OCI-LY7 (cell line): ENCODE data around the gene TMEM184A. TPM values are rescaled to one million over a fixed set of nuclear protein-coding genes. Genes with fewer than 3 reads are reported as not detected.

ENCODE experiments used
- BruUV-seq: library from RNA; stranded (reverse); fragments of 400-500 nt; replicated peaks from 2 replicates; lab custom pipeline; 2021; lab: Mats Ljungman, UMichigan
- CTCF ChIA-PET: fragments of 300-600 bp; sonication (Branson Sonifier 250); formaldehyde crosslinking; loops from one replicate; lab custom pipeline; 2022; ENCODE audit warnings: antibody characterized with exemption; ENCODE audit not compliant: unreplicated experiment; lab: Charles Lee
- POLR2A ChIA-PET: fragments of 300-600 bp; sonication (Branson Sonifier 250); formaldehyde crosslinking; loops from one replicate; lab custom pipeline; 2022; ENCODE audit warnings: antibody characterized with exemption; lab: Charles Lee
- DNase-seq: peaks from one replicate; pipeline ENCODE4 v3.0.0-alpha.2; 2015; ENCODE audit warnings: low spot score
- H2AFZ ChIP-seq: fragments of 200-600 bp; sonication (generic), shearing (Covaris generic); 2 replicates; pipeline ENCODE4 v1.6.1; 2014; ENCODE audit warnings: mild to moderate bottlenecking, antibody characterized with exemption, low read length, moderate library complexity
- H3K27ac ChIP-seq: fragments of 200-600 bp; sonication (generic); 2 replicates; pipeline ENCODE4 v1.5.1; 2014; ENCODE audit warnings: mixed run types, low read depth, mild to moderate bottlenecking, moderate library complexity, low read length, inconsistent platforms; ENCODE audit not compliant: poor library complexity, severe bottlenecking
- H3K36me3 ChIP-seq: fragments of 200-600 bp; sonication (generic); 2 replicates; pipeline ENCODE4 v1.6.1; 2014; ENCODE audit warnings: mild to moderate bottlenecking, antibody characterized with exemption, low read length, moderate library complexity, mixed read lengths; ENCODE audit not compliant: insufficient read depth
- H3K4me1 ChIP-seq: fragments of 200-600 bp; sonication (generic); 2 replicates; pipeline ENCODE4 v1.5.1; 2014; ENCODE audit warnings: mild to moderate bottlenecking, low read length; ENCODE audit not compliant: insufficient read depth, poor library complexity, severe bottlenecking
- H3K4me2 ChIP-seq: fragments of 200-600 bp; sonication (generic); 2 replicates; pipeline ENCODE4 v1.6.1; 2014; ENCODE audit warnings: mild to moderate bottlenecking, low read length
- H3K4me3 ChIP-seq: fragments of 200-600 bp; sonication (generic); 2 replicates; pipeline ENCODE4 v1.5.1; 2014; ENCODE audit warnings: mild to moderate bottlenecking, low read depth, low read length; ENCODE audit not compliant: poor library complexity, severe bottlenecking
- H3K79me2 ChIP-seq: fragments of 200-600 bp; sonication (generic); 2 replicates; pipeline ENCODE4 v1.6.1; 2016; ENCODE audit warnings: low read depth, mild to moderate bottlenecking, low read length, moderate library complexity, mixed read lengths; ENCODE audit not compliant: insufficient read depth
- H3K9me2 ChIP-seq: fragments of 200-600 bp; sonication (generic); 2 replicates; pipeline ENCODE4 v1.6.1; 2016; ENCODE audit warnings: mild to moderate bottlenecking, low read length, mixed read lengths; ENCODE audit not compliant: insufficient read depth
- H3K9me3 ChIP-seq: fragments of 200-600 bp; sonication (generic); 2 replicates; pipeline ENCODE4 v1.6.1; 2014; ENCODE audit warnings: mild to moderate bottlenecking, mixed run types, low read length, mixed read lengths
- H4K20me1 ChIP-seq: fragments of 200-600 bp; sonication (generic); 2 replicates; pipeline ENCODE4 v1.6.1; 2014; ENCODE audit warnings: mild to moderate bottlenecking, antibody characterized with exemption, low read length, moderate library complexity, mixed read lengths; ENCODE audit not compliant: insufficient read depth
- CTCF ChIP-seq: fragments of 200-600 bp; sonication (generic); conservative IDR thresholded peaks from 2 replicates; pipeline ENCODE4 v1.5.1; 2014; ENCODE audit warnings: mild to moderate bottlenecking, antibody characterized with exemption, low read length, moderate library complexity, mixed read lengths
- EZH2phosphoT487 ChIP-seq: fragments of 200-600 bp; sonication (generic); IDR thresholded peaks from 2 replicates; pipeline ENCODE4 v1.6.1; 2018; ENCODE audit warnings: low read depth, borderline replicate concordance, mild to moderate bottlenecking, mixed run types, antibody characterized with exemption, low read length, moderate library complexity, mixed read lengths
- intact Hi-C: fragments of 100-400 bp; cut with micrococcal nuclease; formaldehyde crosslinking; loops from one replicate; pipeline ENCODE4 v1.10.0; 2022; ENCODE audit not compliant: unreplicated experiment
- total RNA-seq, 2 experiments: library from RNA; depleted of rRNA in 1 of 2; stranded (reverse); fragments of >200 nt in 1 of 2; shearing (Covaris generic) in 1 of 2; gene quantifications; 2 replicates each; pipeline ENCODE4 v1.2.3, GENCODE V29; 2014 to 2022

TMEM184A gene
- total RNA-seq, 2 experiments from 2014 or later: 0.19 TPM; not detected in 1

GRCh38 chr7:1569440-1569832 is 13.4 kb upstream of the TMEM184A start:
- ChIA-PET POLR2A (interaction anchor here (0.6 to 0.7 kb wide), 2 partner anchors 235 to 245 kb away, joined by 3 to 4 read pairs; no protein-coding TSS in a partner anchor), CTCF (no interaction called here)
- peak overlapping the region; percentile 72 for H3K27ac ChIP-seq
- peak overlapping the region; percentile 94 for H3K4me2 ChIP-seq
- TSS peak; percentile 92 for BruUV-seq
- H4K20me1 ChIP-seq: no peaks in the 10 kb centered on the region
- DNase-seq: no peak
- no peaks in the 10 kb centered on the region for H3K9me3 ChIP-seq
- H3K4me3 ChIP-seq: peak overlapping the region; percentile 80
- intact Hi-C loops: no loop called here
- H3K36me3 ChIP-seq: peaks cover 32% of the 10 kb centered on the region
- peak; percentile 19; the same call in 1 of the 2 replicates for TF ChIP-seq CTCF
- TF ChIP-seq EZH2phosphoT487: no peak
- peak overlapping the region; percentile 52; the same call in 1 of the 2 replicates for H2AFZ ChIP-seq
- H3K79me2 ChIP-seq: peaks cover 17% of the 10 kb centered on the region; the same call in 1 of the 2 replicates
- peaks cover 27% of the 10 kb centered on the region for H3K4me1 ChIP-seq
- no peaks in the 10 kb centered on the region for H3K9me2 ChIP-seq

GRCh38 chr7:1569016-1569415 is 13.0 kb upstream of the TMEM184A start:
- intact Hi-C loops: no loop called here
- DNase-seq: no peak
- no peaks in the 10 kb centered on the region for H4K20me1 ChIP-seq
- H3K9me3 ChIP-seq: no peaks in the 10 kb centered on the region
- H3K4me1 ChIP-seq: peaks cover 27% of the 10 kb centered on the region
- H2AFZ ChIP-seq: no peak overlapping the region
- H3K9me2 ChIP-seq: no peaks in the 10 kb centered on the region
- peaks cover 17% of the 10 kb centered on the region; the same call in 1 of the 2 replicates for H3K79me2 ChIP-seq
- peak overlapping the region; percentile 72 for H3K27ac ChIP-seq
- no TSS peak for BruUV-seq
- no peak for TF ChIP-seq EZH2phosphoT487
- no peak for TF ChIP-seq CTCF
- CTCF ChIA-PET: no interaction called here
- POLR2A ChIA-PET: interaction anchor here (0.7 kb wide), 1 partner anchor 245 kb away, joined by 4 read pairs; no protein-coding TSS in a partner anchor
- H3K36me3 ChIP-seq: peaks cover 32% of the 10 kb centered on the region
- peak overlapping the region; percentile 80 for H3K4me3 ChIP-seq
- peak overlapping the region; percentile 94 for H3K4me2 ChIP-seq

GRCh38 chr7:1567896-1568510 is 12.0 kb upstream of the TMEM184A start:
- ChIA-PET POLR2A (no interaction called here), CTCF (no interaction called here)
- no peaks in the 10 kb centered on the region for H4K20me1 ChIP-seq
- no peak overlapping the region for H3K4me3 ChIP-seq
- BruUV-seq: no TSS peak
- no peak for DNase-seq
- intact Hi-C loops: no loop called here
- no peak overlapping the region for H3K27ac ChIP-seq
- peaks cover 27% of the 10 kb centered on the region for H3K4me1 ChIP-seq
- peak overlapping the region; percentile 94 for H3K4me2 ChIP-seq
- peaks cover 32% of the 10 kb centered on the region for H3K36me3 ChIP-seq
- H3K9me2 ChIP-seq: no peaks in the 10 kb centered on the region
- H3K79me2 ChIP-seq: peaks cover 17% of the 10 kb centered on the region; the same call in 1 of the 2 replicates
- no peak overlapping the region for H2AFZ ChIP-seq
- no peaks in the 10 kb centered on the region for H3K9me3 ChIP-seq
- no peak for TF ChIP-seq CTCF
